Activated naive CD4-positive, alpha-beta T cell treated with anti-CD3 and anti-CD28 coated beads, Interleukin-2, amount 50 U/mL, for 24 hours (primary cell): Measurements from ENCODE around the gene RAMP3.

Experiments used
- H3K27ac Mint-ChIP-seq: one replicate; pipeline ENCODE4 v1.8.0; 2021; ENCODE audit warnings: mild to moderate bottlenecking, mixed read lengths
- H3K27me3 Mint-ChIP-seq: one replicate; pipeline ENCODE4 v1.8.0; 2021; ENCODE audit warnings: mixed read lengths
- H3K36me3 Mint-ChIP-seq: one replicate; pipeline ENCODE4 v1.8.0; 2021; ENCODE audit warnings: mixed read lengths
- H3K4me1 Mint-ChIP-seq: one replicate; pipeline ENCODE4 v1.8.0; 2021; ENCODE audit warnings: mixed read lengths
- H3K4me3 Mint-ChIP-seq: one replicate; pipeline ENCODE4 v1.8.0; 2021; ENCODE audit warnings: mild to moderate bottlenecking, mixed read lengths
- H3K9me3 Mint-ChIP-seq: one replicate; pipeline ENCODE4 v1.8.0; 2021; ENCODE audit warnings: mixed read lengths

Gene RAMP3

DNA sequence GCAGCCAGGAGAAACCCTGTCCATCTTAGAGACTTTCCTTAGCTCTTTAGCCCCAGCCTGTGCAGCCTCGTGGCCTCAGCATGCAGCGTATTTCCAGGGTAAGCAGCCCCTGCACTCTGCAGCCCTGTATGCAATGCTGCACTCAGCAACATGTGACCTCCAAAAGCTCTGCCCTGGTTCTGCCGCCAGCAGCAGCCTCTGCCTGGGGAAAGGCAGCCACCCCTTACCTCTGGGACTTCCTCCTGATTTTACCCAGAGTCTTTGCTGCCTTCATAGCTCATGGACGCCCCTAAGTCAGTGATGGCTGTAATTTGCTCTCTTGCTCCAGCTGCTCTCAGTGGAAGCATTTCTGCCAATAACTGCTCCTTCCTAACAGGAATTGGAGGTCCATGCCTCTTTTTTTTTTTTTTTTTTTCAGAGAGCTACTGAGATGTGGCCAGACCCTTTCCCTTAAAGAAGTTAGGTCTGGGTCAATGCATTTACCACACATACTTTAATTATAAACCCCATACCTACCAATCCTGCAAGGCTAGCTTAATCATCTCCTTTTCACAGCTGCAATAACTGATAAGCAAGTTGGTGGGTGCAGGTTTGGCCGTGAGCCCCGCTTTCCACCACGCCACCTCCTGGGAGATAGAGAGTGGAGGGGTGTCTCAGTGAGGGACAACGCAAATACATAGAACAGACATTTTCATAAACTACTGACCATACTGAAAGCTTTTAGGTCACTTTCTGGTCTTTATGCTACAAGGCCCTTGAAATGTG is 71.7 kb downstream of the RAMP3 start:
- H3K27ac Mint-ChIP-seq, result no peak overlapping the region
- H3K36me3 Mint-ChIP-seq, result no peaks in the 10 kb centered on the region
- peaks cover 8% of the 10 kb centered on the region for H3K27me3 Mint-ChIP-seq
- no peaks in the 10 kb centered on the region for H3K4me1 Mint-ChIP-seq
- H3K9me3 Mint-ChIP-seq, result no peaks in the 10 kb centered on the region
- no peak overlapping the region for H3K4me3 Mint-ChIP-seq

- Mint-ChIP-seq H3K27me3 (peaks cover 10% of the 10 kb centered on the region), H3K4me1 (no peaks in the 10 kb centered on the region), H3K9me3 (no peaks in the 10 kb centered on the region)
Observed at GRCh38 chr7:45230083-45230482, 72.5 kb downstream of the RAMP3 start.

GRCh38 chr7:45230611-45231165 is 73.1 kb downstream of the RAMP3 start:
- Mint-ChIP-seq H3K27ac (no peak overlapping the region), H3K9me3 (no peaks in the 10 kb centered on the region), H3K4me1 (no peaks in the 10 kb centered on the region), H3K27me3 (peaks cover 10% of the 10 kb centered on the region), H3K4me3 (no peak overlapping the region), H3K36me3 (no peaks in the 10 kb centered on the region)

More at GRCh38 chr7:45230083-45230482, 72.5 kb downstream of the RAMP3 start:
- Mint-ChIP-seq H3K4me3 (no peak overlapping the region), H3K36me3 (no peaks in the 10 kb centered on the region), H3K27ac (no peak overlapping the region)

- Mint-ChIP-seq H3K27me3 (peaks cover 13% of the 10 kb centered on the region), H3K27ac (no peak overlapping the region), H3K9me3 (no peaks in the 10 kb centered on the region), H3K4me3 (no peak overlapping the region), H3K4me1 (no peaks in the 10 kb centered on the region), H3K36me3 (no peaks in the 10 kb centered on the region)
Observed at GRCh38 chr7:45233249-45233775, 75.7 kb downstream of the RAMP3 start.
